ENCODE results near the gene MAFG. TPM values are rescaled to one million over a fixed set of nuclear protein-coding genes. Genes with fewer than 3 reads are reported as not detected.

Gene MAFG
- total RNA-seq, 1 experiment from 2014 or later: 49.7 TPM

- no peak for TF ChIP-seq CTCF (conservative IDR thresholded peaks at IDR 0.05; ENCODE audit: low read depth, low read length)
- no peak for TF ChIP-seq EZH2 (IDR thresholded peaks at IDR 0.05; ENCODE audit: borderline replicate concordance, low read depth, low read length, poor library complexity, severe bottlenecking)
- H3K9me3 ChIP-seq (ENCODE audit: low read depth, low read length, poor library complexity, severe bottlenecking): no peaks in the 10 kb centered on the region
- CTCF ChIA-PET: no interaction called here
- POLR2A ChIA-PET (ENCODE audit: low non-redundant PET): interaction anchor here (0.5 kb wide), 1 partner anchor 17 kb away, joined by 4 read pairs; no protein-coding TSS in a partner anchor
- no peaks in the 10 kb centered on the region for H3K27me3 ChIP-seq (replicated peaks; ENCODE audit: insufficient read depth, low read depth, low read length, poor library complexity)
- H3K4me1 ChIP-seq (ENCODE audit: insufficient read depth, low read length, poor library complexity, severe bottlenecking): no peaks in the 10 kb centered on the region
- peaks cover 46% of the 10 kb centered on the region for H3K36me3 ChIP-seq (ENCODE audit: insufficient read depth, low read length, poor library complexity, severe bottlenecking)
- no TSS peak for BruUV-seq (replicated peaks)
- intact Hi-C loops (cut with micrococcal nuclease; ENCODE audit: unreplicated experiment): no loop called here
- no peak for DNase-seq (ENCODE audit: low spot score)
- no peak overlapping the region for H3K27ac ChIP-seq (ENCODE audit: low read depth, low read length, poor library complexity, severe bottlenecking)
- no peak overlapping the region for H3K4me3 ChIP-seq (ENCODE audit: low read depth, low read length, poor library complexity, severe bottlenecking)
Observed at GRCh38 chr17:81879121-81879520, 48.4 kb downstream of the MAFG start.

- CTCF ChIA-PET: no interaction called here
- intact Hi-C loops (cut with micrococcal nuclease; ENCODE audit: unreplicated experiment): no loop called here
- POLR2A ChIA-PET (ENCODE audit: low non-redundant PET): no interaction called here
- BruUV-seq (replicated peaks): no TSS peak
- Histone ChIP-seq H3K9me3 (ENCODE audit: low read depth, low read length, poor library complexity, severe bottlenecking) (no peaks in the 10 kb centered on the region), H3K4me1 (ENCODE audit: insufficient read depth, low read length, poor library complexity, severe bottlenecking) (no peaks in the 10 kb centered on the region), H3K36me3 (ENCODE audit: insufficient read depth, low read length, poor library complexity, severe bottlenecking) (peaks cover 40% of the 10 kb centered on the region), H3K27me3 (replicated peaks; ENCODE audit: insufficient read depth, low read depth, low read length, poor library complexity) (no peaks in the 10 kb centered on the region), H3K27ac (ENCODE audit: low read depth, low read length, poor library complexity, severe bottlenecking) (no peak overlapping the region), H3K4me3 (ENCODE audit: low read depth, low read length, poor library complexity, severe bottlenecking) (no peak overlapping the region)
- no peak for DNase-seq (ENCODE audit: low spot score)
- TF ChIP-seq CTCF (conservative IDR thresholded peaks at IDR 0.05; ENCODE audit: low read depth, low read length) (no peak), EZH2 (IDR thresholded peaks at IDR 0.05; ENCODE audit: borderline replicate concordance, low read depth, low read length, poor library complexity, severe bottlenecking) (no peak)
Observed at GRCh38 chr17:81878294-81878693, 49.2 kb downstream of the MAFG start.

DNA sequence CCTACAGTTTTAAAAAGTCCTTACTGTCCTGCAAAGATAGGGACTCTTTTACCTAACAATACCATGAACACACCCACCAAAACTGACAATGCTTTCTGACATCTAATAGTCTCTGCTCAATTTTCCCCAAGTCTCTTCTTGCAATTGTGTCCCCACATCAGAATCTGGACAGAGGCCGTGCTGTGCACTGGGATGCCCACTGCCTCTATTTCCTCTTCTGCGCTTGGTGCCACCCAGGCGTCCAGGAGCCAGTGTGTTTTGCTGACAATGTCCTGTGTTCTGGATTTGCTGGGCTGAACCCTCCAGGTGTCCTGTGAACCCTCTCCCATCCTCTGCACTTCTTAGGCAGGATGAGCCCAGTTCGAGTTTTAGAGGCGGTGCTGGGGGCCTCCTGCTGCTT lies 50.0 kb downstream of the MAFG start:
- POLR2A ChIA-PET (ENCODE audit: low non-redundant PET): no interaction called here

More for the DNA sequence above, 50.0 kb downstream of the MAFG start:
- TF ChIP-seq CTCF (conservative IDR thresholded peaks at IDR 0.05; ENCODE audit: low read depth, low read length): no peak
- no peak for TF ChIP-seq EZH2 (IDR thresholded peaks at IDR 0.05; ENCODE audit: borderline replicate concordance, low read depth, low read length, poor library complexity, severe bottlenecking)
- H3K9me3 ChIP-seq (ENCODE audit: low read depth, low read length, poor library complexity, severe bottlenecking): no peaks in the 10 kb centered on the region
- CTCF ChIA-PET: no interaction called here
- BruUV-seq (replicated peaks): no TSS peak
- intact Hi-C loops (cut with micrococcal nuclease; ENCODE audit: unreplicated experiment): no loop called here
- no peak overlapping the region for H3K4me3 ChIP-seq (ENCODE audit: low read depth, low read length, poor library complexity, severe bottlenecking)
- no peaks in the 10 kb centered on the region for H3K27me3 ChIP-seq (replicated peaks; ENCODE audit: insufficient read depth, low read depth, low read length, poor library complexity)
- H3K4me1 ChIP-seq (ENCODE audit: insufficient read depth, low read length, poor library complexity, severe bottlenecking): peaks cover 4% of the 10 kb centered on the region
- no peak for DNase-seq (ENCODE audit: low spot score)
- H3K36me3 ChIP-seq (ENCODE audit: insufficient read depth, low read length, poor library complexity, severe bottlenecking): peaks cover 37% of the 10 kb centered on the region
- H3K27ac ChIP-seq (ENCODE audit: low read depth, low read length, poor library complexity, severe bottlenecking): no peak overlapping the region
